Nephron (organoid): Measurements from ENCODE around the gene KIR2DL1.
"Not testable (repeated sequence)": the region's sequence is repeated elsewhere in the genome, so short reads cannot be mapped to it uniquely, and the experiment has no call there.

Experiments used
- H3K27ac Mint-ChIP-seq, 3 experiments: 2 replicates each; pipeline ENCODE4 v1.8.0; 2020; ENCODE audit warnings: mixed read lengths in 3 of 3, mild to moderate bottlenecking in 2 of 3, moderate library complexity in 1 of 3
- H3K27me3 Mint-ChIP-seq: 2 replicates; pipeline ENCODE4 v1.8.0; 2021; ENCODE audit warnings: low read depth, mild to moderate bottlenecking, moderate library complexity, mixed read lengths
- H3K36me3 Mint-ChIP-seq: 2 replicates; pipeline ENCODE4 v1.8.0; 2020; ENCODE audit warnings: low read depth, mixed read lengths
- H3K4me1 Mint-ChIP-seq: 2 replicates; pipeline ENCODE4 v1.8.0; 2020; ENCODE audit warnings: mixed read lengths
- H3K4me3 Mint-ChIP-seq, 3 experiments: 2 replicates each; pipeline ENCODE4 v1.8.0; 2020; ENCODE audit warnings: mild to moderate bottlenecking in 3 of 3, mixed read lengths in 3 of 3, moderate library complexity in 2 of 3
- H3K9me3 Mint-ChIP-seq: 2 replicates; pipeline ENCODE4 v1.8.0; 2020; ENCODE audit warnings: mixed read lengths
- CTCF ChIP-seq, 3 experiments: fragments of 200-600 bp; sonication (generic); IDR thresholded peaks; one replicate each; pipeline ENCODE4 v1.5.0; 2021; ENCODE audit warnings: antibody characterized with exemption in 3 of 3; ENCODE audit not compliant: unreplicated experiment in 3 of 3

Gene KIR2DL1

DNA sequence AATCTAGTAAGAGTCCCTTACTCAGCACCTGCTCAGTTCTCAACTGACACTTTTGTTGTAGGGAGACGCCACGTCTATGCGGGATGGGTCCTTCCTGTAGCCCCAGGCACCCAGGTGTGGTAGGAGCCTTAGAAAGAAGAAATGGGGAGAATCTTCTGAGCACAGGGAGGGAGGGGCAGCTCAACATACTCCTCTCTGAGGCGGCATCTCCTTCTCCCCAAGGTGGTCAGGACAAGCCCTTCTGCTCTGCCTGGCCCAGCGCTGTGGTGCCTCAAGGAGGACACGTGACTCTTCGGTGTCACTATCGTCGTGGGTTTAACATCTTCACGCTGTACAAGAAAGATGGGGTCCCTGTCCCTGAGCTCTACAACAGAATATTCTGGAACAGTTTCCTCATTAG, 35.0 kb downstream of the KIR2DL1 start:
- Mint-ChIP-seq H3K27ac (no peak overlapping the region), H3K4me1 (no peaks in the 10 kb centered on the region), H3K27me3 (no peaks in the 10 kb centered on the region), H3K36me3 (no peaks in the 10 kb centered on the region), H3K9me3 (peaks cover 60% of the 10 kb centered on the region), H3K4me3 (no peak overlapping the region)
- no peak for TF ChIP-seq CTCF (IDR thresholded peaks at IDR 0.05; ENCODE audit: unreplicated experiment in 3 of 3)

GRCh38 chr19:54805665-54806515, 36.3 kb downstream of the KIR2DL1 start:
- H3K9me3 Mint-ChIP-seq = peaks cover 68% of the 10 kb centered on the region
- H3K4me3 Mint-ChIP-seq = no peak overlapping the region
- no peaks in the 10 kb centered on the region for H3K27me3 Mint-ChIP-seq
- no peaks in the 10 kb centered on the region for H3K4me1 Mint-ChIP-seq
- H3K36me3 Mint-ChIP-seq = no peaks in the 10 kb centered on the region
- no peak overlapping the region for H3K27ac Mint-ChIP-seq
- no peak for TF ChIP-seq CTCF (IDR thresholded peaks at IDR 0.05; ENCODE audit: unreplicated experiment in 3 of 3)

GRCh38 chr19:54806516-54806838, 36.9 kb downstream of the KIR2DL1 start:
- no peak for TF ChIP-seq CTCF (IDR thresholded peaks at IDR 0.05; ENCODE audit: unreplicated experiment in 3 of 3)

GRCh38 chr19:54814571-54814970, 45.0 kb downstream of the KIR2DL1 start:
- H3K27ac Mint-ChIP-seq, H3K4me3 Mint-ChIP-seq, H3K27me3 Mint-ChIP-seq, H3K36me3 Mint-ChIP-seq, H3K4me1 Mint-ChIP-seq: not testable (repeated sequence)
- peaks cover 73% of the 10 kb centered on the region for H3K9me3 Mint-ChIP-seq

More at GRCh38 chr19:54806516-54806838, 36.9 kb downstream of the KIR2DL1 start:
- no peaks in the 10 kb centered on the region for H3K27me3 Mint-ChIP-seq
- no peaks in the 10 kb centered on the region for H3K4me1 Mint-ChIP-seq
- no peak overlapping the region for H3K27ac Mint-ChIP-seq
- H3K36me3 Mint-ChIP-seq = no peaks in the 10 kb centered on the region
- no peak overlapping the region for H3K4me3 Mint-ChIP-seq
- H3K9me3 Mint-ChIP-seq = peaks cover 66% of the 10 kb centered on the region

DNA sequence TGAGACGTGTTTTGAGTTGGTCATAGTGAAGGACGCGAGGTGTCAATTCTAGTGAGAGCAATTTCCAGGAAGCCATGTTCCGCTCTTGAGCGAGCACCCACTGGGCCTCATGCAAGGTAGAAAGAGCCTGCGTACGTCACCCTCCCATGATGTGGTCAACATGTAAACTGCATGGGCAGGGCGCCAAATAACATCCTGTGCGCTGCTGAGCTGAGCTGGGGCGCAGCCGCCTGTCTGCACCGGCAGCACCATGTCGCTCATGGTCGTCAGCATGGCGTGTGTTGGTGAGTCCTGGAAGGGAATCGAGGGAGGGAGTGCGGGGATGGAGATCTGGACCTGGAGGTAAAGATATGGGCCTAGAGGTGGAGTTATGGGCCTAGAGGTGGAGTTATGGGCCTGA, 46.7 kb downstream of the KIR2DL1 start, which contains the start of gene KIR3DL1:
KIR3DL1 (plus strand) TSS at position 218 of the 400 bp plus-strand sequence.
- not testable (repeated sequence) for H3K36me3 Mint-ChIP-seq, H3K27ac Mint-ChIP-seq, H3K4me3 Mint-ChIP-seq, H3K27me3 Mint-ChIP-seq, H3K4me1 Mint-ChIP-seq
- peaks cover 75% of the 10 kb centered on the region for H3K9me3 Mint-ChIP-seq

DNA sequence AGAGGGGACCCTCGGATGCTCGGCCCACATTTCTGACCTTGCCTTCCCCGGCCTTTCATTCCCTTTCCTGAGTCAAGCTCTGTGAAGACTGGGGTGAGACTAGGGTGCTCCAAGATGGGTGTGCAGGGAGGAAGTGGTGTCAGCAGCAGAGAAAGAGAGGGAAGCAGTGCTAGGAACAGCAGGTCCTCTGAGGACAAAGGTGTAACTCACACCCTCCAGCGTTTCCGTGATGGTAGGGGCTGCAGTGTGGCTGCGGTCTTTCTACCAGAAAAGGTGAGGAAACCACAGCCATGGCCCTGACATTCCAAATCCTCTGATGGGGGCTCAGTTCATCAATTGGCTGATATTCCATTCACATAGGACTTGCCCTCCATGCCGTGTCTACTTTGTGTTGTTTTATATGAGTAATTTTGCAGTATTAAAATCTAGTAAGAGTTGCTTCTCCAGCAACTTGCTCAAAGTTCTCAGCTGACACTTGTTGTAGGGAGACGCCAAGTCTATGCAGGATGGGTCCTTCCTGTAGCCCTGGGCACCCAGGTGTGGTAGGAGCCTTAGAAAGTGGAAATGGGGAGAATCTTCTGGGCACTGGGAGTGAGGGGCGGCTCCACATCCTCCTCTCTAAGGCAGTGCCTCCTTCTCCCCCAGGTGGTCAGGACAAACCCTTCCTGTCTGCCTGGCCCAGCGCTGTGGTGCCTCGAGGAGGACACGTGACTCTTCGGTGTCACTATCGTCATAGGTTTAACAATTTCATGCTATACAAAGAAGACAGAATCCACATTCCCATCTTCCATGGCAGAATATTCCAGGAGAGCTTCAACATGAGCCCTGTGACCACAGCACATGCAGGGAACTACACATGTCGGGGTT, 48.3 kb downstream of the KIR2DL1 start:
- peaks cover 6% of the 10 kb centered on the region for H3K36me3 Mint-ChIP-seq
- peaks cover 67% of the 10 kb centered on the region for H3K9me3 Mint-ChIP-seq

GRCh38 chr19:54824416-54824815, 54.8 kb downstream of the KIR2DL1 start:
- H3K9me3 Mint-ChIP-seq = peaks cover 41% of the 10 kb centered on the region
- H3K27me3 Mint-ChIP-seq, H3K27ac Mint-ChIP-seq, H3K4me3 Mint-ChIP-seq, H3K4me1 Mint-ChIP-seq, H3K36me3 Mint-ChIP-seq: not testable (repeated sequence)

More for the DNA sequence above, 48.3 kb downstream of the KIR2DL1 start:
- Mint-ChIP-seq H3K27me3 (no peaks in the 10 kb centered on the region), H3K4me1 (no peaks in the 10 kb centered on the region), H3K4me3 (no peak overlapping the region), H3K27ac (no peak overlapping the region)
- no peak for TF ChIP-seq CTCF (IDR thresholded peaks at IDR 0.05; ENCODE audit: unreplicated experiment in 3 of 3)

DNA sequence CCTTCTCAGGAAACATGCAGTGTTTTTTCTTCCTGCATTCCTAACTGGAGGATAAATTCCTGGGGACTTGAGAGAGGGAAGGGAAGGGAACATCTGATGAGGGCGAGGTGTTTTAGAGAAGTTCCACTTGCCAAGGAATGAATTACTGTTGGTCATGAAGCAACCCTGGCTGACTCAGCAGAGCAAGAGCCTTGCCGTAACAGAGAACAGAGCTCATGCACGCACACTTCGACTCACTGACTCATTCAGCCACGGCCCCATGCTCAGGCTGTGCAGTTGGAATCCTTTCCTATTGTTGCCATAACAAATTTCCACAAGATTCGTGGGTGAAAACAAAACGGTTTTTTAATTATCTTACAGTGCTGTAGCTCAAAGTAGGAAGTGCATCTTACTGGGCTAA, 55.7 kb downstream of the KIR2DL1 start:
- peaks cover 41% of the 10 kb centered on the region for H3K9me3 Mint-ChIP-seq
- H3K27ac Mint-ChIP-seq, H3K27me3 Mint-ChIP-seq, H3K4me1 Mint-ChIP-seq, H3K36me3 Mint-ChIP-seq, H3K4me3 Mint-ChIP-seq: not testable (repeated sequence)

- not testable (repeated sequence) for H3K27ac Mint-ChIP-seq, H3K36me3 Mint-ChIP-seq, H3K4me1 Mint-ChIP-seq
These were observed 58.5 kb downstream of the KIR2DL1 start for GRCh38 chr19:54828064-54828463.

DNA sequence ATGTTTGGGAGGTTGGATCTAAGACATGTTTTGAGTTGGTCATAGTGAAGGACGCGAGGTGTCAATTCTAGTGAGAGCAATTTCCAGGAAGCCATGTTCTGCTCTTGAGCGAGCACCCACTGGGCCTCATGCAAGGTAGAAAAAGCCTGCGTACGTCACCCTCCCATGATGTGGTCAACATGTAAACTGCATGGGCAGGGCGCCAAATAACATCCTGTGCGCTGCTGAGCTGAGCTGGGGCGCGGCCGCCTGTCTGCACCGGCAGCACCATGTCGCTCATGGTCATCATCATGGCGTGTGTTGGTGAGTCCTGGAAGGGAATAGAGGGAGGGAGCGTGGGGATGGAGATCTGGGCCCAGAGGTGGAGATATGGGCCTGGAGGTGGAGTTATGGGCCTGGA, 62.9 kb downstream of the KIR2DL1 start, which contains the start of gene KIR2DS4:
KIR2DS4 (plus strand) TSS at position 181 of the 400 bp plus-strand sequence.
- H3K27me3 Mint-ChIP-seq, H3K27ac Mint-ChIP-seq, H3K36me3 Mint-ChIP-seq, H3K4me3 Mint-ChIP-seq, H3K4me1 Mint-ChIP-seq: not testable (repeated sequence)
- H3K9me3 Mint-ChIP-seq = peaks cover 43% of the 10 kb centered on the region

More at GRCh38 chr19:54828064-54828463, 58.5 kb downstream of the KIR2DL1 start:
- H3K9me3 Mint-ChIP-seq = peaks cover 43% of the 10 kb centered on the region
- not testable (repeated sequence) for H3K4me3 Mint-ChIP-seq, H3K27me3 Mint-ChIP-seq
